HG03457 (cell line): ENCODE data around the gene ZNF700.
"Not testable (repeated sequence)": the region's sequence is repeated elsewhere in the genome, so short reads cannot be mapped to it uniquely, and the experiment has no call there.

ENCODE experiments used
- ATAC-seq: cut with Tn5 transposase; IDR thresholded peaks from one replicate; pipeline ENCODE4 v1.9.1; 2021; ENCODE audit warnings: moderate number of reproducible peaks; ENCODE audit not compliant: unreplicated experiment

ZNF700 gene

GRCh38 chr19:11987405-11988281, 62.7 kb downstream of the ZNF700 start:
- ATAC-seq: no peak

- ATAC-seq: no peak
These were observed 64.2 kb downstream of the ZNF700 start for GRCh38 chr19:11989112-11989456.

- ATAC-seq: not testable (repeated sequence)
These were observed 67.0 kb downstream of the ZNF700 start for GRCh38 chr19:11991921-11992320.

GRCh38 chr19:11995174-11995573, 70.3 kb downstream of the ZNF700 start:
- ATAC-seq: no peak
